HFFc6 (cell line): ENCODE measurements around the gene ZNF689. TPM values are rescaled to one million over a fixed set of nuclear protein-coding genes. Genes with fewer than 3 reads are reported as not detected.
A peak's percentile ranks its signal among the peaks of the same experiment; 100 is the strongest.
"Not testable (repeated sequence)": the region's sequence is repeated elsewhere in the genome, so short reads cannot be mapped to it uniquely, and the experiment has no call there.

ENCODE experiments used
- DNase-seq: peaks from one replicate; pipeline ENCODE4 v3.0.0-alpha.2; 2018
- H3K27ac Mint-ChIP-seq: 2 replicates; pipeline ENCODE4 v1.8.0; 2020; ENCODE audit warnings: mild to moderate bottlenecking, mixed read lengths
- H3K27me3 Mint-ChIP-seq: 2 replicates; pipeline ENCODE4 v1.8.0; 2021; ENCODE audit warnings: mild to moderate bottlenecking, moderate library complexity, mixed read lengths; ENCODE audit not compliant: insufficient read depth
- H3K36me3 Mint-ChIP-seq: 2 replicates; pipeline ENCODE4 v1.8.0; 2021; ENCODE audit warnings: low read depth, mixed read lengths
- H3K4me1 Mint-ChIP-seq: 2 replicates; pipeline ENCODE4 v1.8.0; 2020; ENCODE audit warnings: low read depth, mixed read lengths
- H3K4me3 Mint-ChIP-seq: 2 replicates; pipeline ENCODE4 v1.8.0; 2020; ENCODE audit warnings: mild to moderate bottlenecking, moderate library complexity, mixed read lengths
- H3K9me3 Mint-ChIP-seq: 2 replicates; pipeline ENCODE4 v1.8.0; 2020; ENCODE audit warnings: mild to moderate bottlenecking, mixed read lengths
- total RNA-seq, 6 experiments: library from RNA; stranded (reverse); fragmentation: NEBNext Ultra II Directional; extraction: Animal tissue kit (Norgen Biotek cat#: 25700); gene quantifications; 2 replicates in 1 of 6; 3 replicates in 5 of 6; pipeline ENCODE4 v1.2.3, GENCODE V29; 2021
- TF ChIP-seq, protein P1 (sequence below): fragments of 200-600 bp; sonication (generic); IDR thresholded peaks from 2 replicates; pipeline ENCODE4 v1.5.0; 2021; ENCODE audit warnings: antibody characterized with exemption, mild to moderate bottlenecking

ZNF689 gene
- total RNA-seq, 6 experiments from 2014 or later = 6.9 to 8.7 (median 7.5) TPM

- Mint-ChIP-seq H3K9me3 (no peaks in the 10 kb centered on the region), H3K27me3 (peaks cover 3% of the 10 kb centered on the region)
These were observed 34.2 kb upstream of the ZNF689 start for GRCh38 chr16:30644334-30644830.

GRCh38 chr16:30641378-30641982 is 31.3 kb upstream of the ZNF689 start:
- TF ChIP-seq, protein P1, sequence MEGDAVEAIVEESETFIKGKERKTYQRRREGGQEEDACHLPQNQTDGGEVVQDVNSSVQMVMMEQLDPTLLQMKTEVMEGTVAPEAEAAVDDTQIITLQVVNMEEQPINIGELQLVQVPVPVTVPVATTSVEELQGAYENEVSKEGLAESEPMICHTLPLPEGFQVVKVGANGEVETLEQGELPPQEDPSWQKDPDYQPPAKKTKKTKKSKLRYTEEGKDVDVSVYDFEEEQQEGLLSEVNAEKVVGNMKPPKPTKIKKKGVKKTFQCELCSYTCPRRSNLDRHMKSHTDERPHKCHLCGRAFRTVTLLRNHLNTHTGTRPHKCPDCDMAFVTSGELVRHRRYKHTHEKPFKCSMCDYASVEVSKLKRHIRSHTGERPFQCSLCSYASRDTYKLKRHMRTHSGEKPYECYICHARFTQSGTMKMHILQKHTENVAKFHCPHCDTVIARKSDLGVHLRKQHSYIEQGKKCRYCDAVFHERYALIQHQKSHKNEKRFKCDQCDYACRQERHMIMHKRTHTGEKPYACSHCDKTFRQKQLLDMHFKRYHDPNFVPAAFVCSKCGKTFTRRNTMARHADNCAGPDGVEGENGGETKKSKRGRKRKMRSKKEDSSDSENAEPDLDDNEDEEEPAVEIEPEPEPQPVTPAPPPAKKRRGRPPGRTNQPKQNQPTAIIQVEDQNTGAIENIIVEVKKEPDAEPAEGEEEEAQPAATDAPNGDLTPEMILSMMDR = no peak
- no peaks in the 10 kb centered on the region for H3K9me3 Mint-ChIP-seq
- H3K4me1 Mint-ChIP-seq = no peaks in the 10 kb centered on the region
- H3K4me3 Mint-ChIP-seq = no peak overlapping the region
- no peaks in the 10 kb centered on the region for H3K36me3 Mint-ChIP-seq
- no peaks in the 10 kb centered on the region for H3K27me3 Mint-ChIP-seq
- no peak overlapping the region for H3K27ac Mint-ChIP-seq
- no peak for DNase-seq

More at GRCh38 chr16:30644334-30644830, 34.2 kb upstream of the ZNF689 start:
- TF ChIP-seq, protein P1 = no peak
- no peaks in the 10 kb centered on the region for H3K4me1 Mint-ChIP-seq
- no peaks in the 10 kb centered on the region for H3K36me3 Mint-ChIP-seq
- no peak overlapping the region for H3K27ac Mint-ChIP-seq
- DNase-seq = no peak
- H3K4me3 Mint-ChIP-seq = no peak overlapping the region

- H3K27me3 Mint-ChIP-seq = peaks cover 3% of the 10 kb centered on the region; the same call in 1 of the 2 replicates
- H3K27ac Mint-ChIP-seq = no peak overlapping the region
- TF ChIP-seq, protein P1 = peak; percentile 74
- no peak overlapping the region for H3K4me3 Mint-ChIP-seq
- no peaks in the 10 kb centered on the region for H3K9me3 Mint-ChIP-seq
- peak; percentile 74 for DNase-seq
- no peaks in the 10 kb centered on the region for H3K36me3 Mint-ChIP-seq
- peaks cover 20% of the 10 kb centered on the region for H3K4me1 Mint-ChIP-seq
These were observed 27.8 kb upstream of the ZNF689 start for GRCh38 chr16:30637944-30638343.

GRCh38 chr16:30637139-30637538 is 26.9 kb upstream of the ZNF689 start:
- H3K27ac Mint-ChIP-seq, DNase-seq, H3K27me3 Mint-ChIP-seq, H3K4me3 Mint-ChIP-seq, H3K36me3 Mint-ChIP-seq, H3K9me3 Mint-ChIP-seq: not testable (repeated sequence)
- H3K4me1 Mint-ChIP-seq = peaks cover 20% of the 10 kb centered on the region

GRCh38 chr16:30636599-30636998 is 26.4 kb upstream of the ZNF689 start:
- DNase-seq = no peak
- no peaks in the 10 kb centered on the region for H3K36me3 Mint-ChIP-seq
- no peak overlapping the region for H3K27ac Mint-ChIP-seq
- H3K27me3 Mint-ChIP-seq = peaks cover 3% of the 10 kb centered on the region; the same call in 1 of the 2 replicates
- no peak overlapping the region for H3K4me3 Mint-ChIP-seq
- no peaks in the 10 kb centered on the region for H3K9me3 Mint-ChIP-seq
- TF ChIP-seq, protein P1 = no peak
- peaks cover 20% of the 10 kb centered on the region for H3K4me1 Mint-ChIP-seq

DNA sequence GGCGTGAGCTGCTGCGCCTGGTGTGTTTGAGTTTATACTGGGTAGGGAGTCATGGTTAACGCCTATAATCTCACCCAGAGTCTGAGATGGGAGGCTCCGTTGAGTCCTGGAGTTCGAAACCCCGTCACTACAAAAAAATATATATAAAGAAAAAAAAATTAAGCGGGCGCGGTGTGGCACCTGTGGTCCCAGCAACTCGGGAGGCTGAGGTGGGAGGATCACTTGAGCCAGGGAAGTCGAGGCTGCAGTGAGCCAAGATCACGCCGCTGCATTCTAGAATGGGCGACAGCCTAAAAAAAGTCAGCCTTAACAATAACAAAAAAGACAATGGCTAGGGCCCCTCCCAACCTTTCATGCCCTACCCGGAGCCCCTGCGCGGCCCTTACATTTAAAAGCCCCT is 23.3 kb upstream of the ZNF689 start:
- H3K4me1 Mint-ChIP-seq = peaks cover 26% of the 10 kb centered on the region
- no peak for DNase-seq
- no peaks in the 10 kb centered on the region for H3K9me3 Mint-ChIP-seq
- TF ChIP-seq, protein P1 = no peak
- peak overlapping the region; percentile 97 for H3K4me3 Mint-ChIP-seq
- H3K36me3 Mint-ChIP-seq = no peaks in the 10 kb centered on the region
- H3K27me3 Mint-ChIP-seq = peaks cover 3% of the 10 kb centered on the region; the same call in 1 of the 2 replicates
- H3K27ac Mint-ChIP-seq = peak overlapping the region; percentile 90; the same call in 1 of the 2 replicates

- not testable (repeated sequence) for H3K4me3 Mint-ChIP-seq, H3K36me3 Mint-ChIP-seq, DNase-seq, H3K9me3 Mint-ChIP-seq, H3K27ac Mint-ChIP-seq, H3K27me3 Mint-ChIP-seq
- H3K4me1 Mint-ChIP-seq = peaks cover 27% of the 10 kb centered on the region
These were observed 22.3 kb upstream of the ZNF689 start for GRCh38 chr16:30632454-30632853.
